T-cell (primary cell): Measurements from ENCODE around the gene LDB2. TPM values are rescaled to one million over a fixed set of nuclear protein-coding genes. Genes with fewer than 3 reads are reported as not detected.
"Not testable (repeated sequence)": the region's sequence is repeated elsewhere in the genome, so short reads cannot be mapped to it uniquely, and the experiment has no call there.

ENCODE experiments used
- ATAC-seq, 4 experiments: fragments of 200-7000 bp in 3 of 4; fragments of 150-1000 bp in 1 of 4; cut with Tn5 transposase; replicated peaks in 1 of 4; 1 replicate in 3 of 4; 2 replicates in 1 of 4; pipeline ENCODE4 v1.10.0; 2021; ENCODE audit warnings: moderate library complexity in 3 of 4, mild to moderate bottlenecking in 2 of 4, moderate number of reproducible peaks in 1 of 4
- CTCF ChIA-PET, 2 donors: fragments of 300-600 bp; sonication (Branson Sonifier 250); formaldehyde crosslinking; loops; one replicate each; lab custom pipeline; 2022; ENCODE audit warnings: antibody characterized with exemption in 2 of 2; lab: Charles Lee
- POLR2A ChIA-PET, 2 donors: fragments of 300-600 bp; sonication (Branson Sonifier 250); formaldehyde crosslinking; loops; one replicate each; lab custom pipeline; 2022; ENCODE audit warnings: antibody characterized with exemption in 2 of 2; lab: Charles Lee
- DNase-seq, 35 experiments: peaks; one replicate each; pipeline versions ENCODE4 v3.0.0 to v3.0.0-alpha.2; 2013 to 2023
- H3K27ac ChIP-seq: one replicate; pipeline ENCODE4 v1.5.1; 2013; ENCODE audit warnings: low read length
- H3K27me3 ChIP-seq, 2 experiments: replicated peaks in 1 of 2; 1 replicate in 1 of 2; 2 replicates in 1 of 2; pipeline versions ENCODE4 v1.6.1 to v1.7.0; 2013; ENCODE audit warnings: low read length in 1 of 2, mixed read lengths in 1 of 2; ENCODE audit not compliant: control insufficient read depth in 2 of 2, insufficient read depth in 2 of 2; ENCODE audit errors: extremely low read depth in 1 of 2
- H3K36me3 ChIP-seq, 2 donors: 1 replicate in 1 of 2; 2 replicates in 1 of 2; pipeline versions ENCODE4 v1.6.1 to v1.7.0; 2013; ENCODE audit warnings: low read length in 1 of 2; ENCODE audit not compliant: control insufficient read depth in 2 of 2, insufficient read depth in 1 of 2; ENCODE audit errors: extremely low read depth in 1 of 2
- H3K4me1 ChIP-seq, 2 experiments: 1 replicate in 1 of 2; 2 replicates in 1 of 2; pipeline versions ENCODE4 v1.6.1 to v1.7.0; 2013; ENCODE audit warnings: low read length in 2 of 2, mixed read lengths in 1 of 2; ENCODE audit not compliant: insufficient read depth in 2 of 2, control insufficient read depth in 1 of 2; ENCODE audit errors: extremely low read depth in 1 of 2
- H3K4me3 ChIP-seq, 2 donors: 1 replicate in 1 of 2; 2 replicates in 1 of 2; pipeline versions ENCODE4 v1.5.1 to v1.7.0; 2013; ENCODE audit warnings: mild to moderate bottlenecking in 2 of 2, low read length in 1 of 2, moderate library complexity in 1 of 2; ENCODE audit not compliant: control insufficient read depth in 1 of 2; ENCODE audit errors: extremely low read depth in 1 of 2
- H3K9me3 ChIP-seq: 2 replicates; pipeline ENCODE4 v1.7.0; 2013
- H3K27ac Mint-ChIP-seq, 2 donors: one replicate each; pipeline ENCODE4 v1.8.0; 2020 to 2021; ENCODE audit warnings: mild to moderate bottlenecking in 2 of 2, mixed read lengths in 2 of 2
- H3K27me3 Mint-ChIP-seq, 2 donors: one replicate each; pipeline ENCODE4 v1.8.0; 2021 to 2022; ENCODE audit warnings: mixed read lengths in 2 of 2
- H3K36me3 Mint-ChIP-seq: one replicate; pipeline ENCODE4 v1.8.0; 2021; ENCODE audit warnings: mixed read lengths
- H3K4me1 Mint-ChIP-seq, 3 donors: one replicate each; pipeline ENCODE4 v1.8.0; 2020 to 2022; ENCODE audit warnings: mixed read lengths in 3 of 3, mild to moderate bottlenecking in 1 of 3
- H3K4me3 Mint-ChIP-seq, 3 donors: one replicate each; pipeline ENCODE4 v1.8.0; 2020 to 2022; ENCODE audit warnings: mild to moderate bottlenecking in 3 of 3, mixed read lengths in 3 of 3, moderate library complexity in 3 of 3
- H3K9me3 Mint-ChIP-seq, 3 donors: one replicate each; pipeline ENCODE4 v1.8.0; 2020 to 2022; ENCODE audit warnings: mixed read lengths in 3 of 3
- WGBS: methylation state at CpG from one replicate; pipeline ENCODE4 v1.1.5; 2013; ENCODE audit warnings: missing lambda C conversion rate; ENCODE audit not compliant: insufficient coverage; 5-methylcytosine and 5-hydroxymethylcytosine counted together
- total RNA-seq, 35 experiments: library from RNA in 6 of 35; stranded (reverse) in 6 of 35; fragments of 120-200 nt in 1 of 35; gene quantifications; one replicate each; pipeline versions ENCODE4 v1.2.1 to v1.2.4 and lab custom pipeline; 2013 to 2026

The LDB2 gene
- total RNA-seq, 5 donors from 2014 or later (not counting 1 experiment from before 2014, with no cell fraction given): 0.15 to 0.82 (median 0.39) TPM; not detected in 2

DNA sequence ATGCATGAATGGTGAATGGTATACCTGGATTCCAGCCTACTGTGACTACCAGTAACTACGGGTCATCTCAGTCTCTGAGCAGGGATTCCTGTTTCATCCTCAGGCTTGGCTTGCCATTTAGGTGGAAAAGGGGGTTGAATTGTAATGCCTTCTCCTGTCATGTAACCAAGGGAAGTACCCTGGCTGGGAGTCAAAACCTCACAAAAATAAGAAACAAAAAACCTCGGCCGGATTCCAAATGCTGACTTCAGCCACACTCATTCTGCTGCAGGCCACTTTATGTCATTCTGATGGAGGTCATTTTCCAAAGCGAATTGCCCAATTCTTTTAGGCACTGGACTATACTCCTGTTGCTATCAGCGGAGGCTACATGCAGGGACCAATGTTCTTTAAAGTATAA is 324.7 kb downstream of the LDB2 start:
- ChIA-PET POLR2A (no interaction called here), CTCF (no interaction called here)
- Mint-ChIP-seq H3K27me3 (no peaks in the 10 kb centered on the region), H3K9me3 (peaks cover 0 to 6% (median 4%) of the 10 kb centered on the region in 3 donors), H3K36me3 (no peaks in the 10 kb centered on the region), H3K27ac (no peak overlapping the region), H3K4me3 (no peak overlapping the region), H3K4me1 (no peaks in the 10 kb centered on the region)
- Histone ChIP-seq H3K27ac (no peak overlapping the region), H3K4me1 (no peaks in the 10 kb centered on the region), H3K27me3 (no peaks in the 10 kb centered on the region), H3K9me3 (no peaks in the 10 kb centered on the region), H3K4me3 (no peak overlapping the region), H3K36me3 (no peaks in the 10 kb centered on the region)
- no peak for DNase-seq
- ATAC-seq: no peak
- 78% methylated on average over 2 of the region's 5 CpGs for WGBS

- Histone ChIP-seq H3K27me3 (no peaks in the 10 kb centered on the region), H3K4me1 (no peaks in the 10 kb centered on the region), H3K36me3 (no peaks in the 10 kb centered on the region), H3K9me3 (no peaks in the 10 kb centered on the region), H3K27ac (no peak overlapping the region), H3K4me3 (no peak overlapping the region)
- CTCF ChIA-PET: no interaction called here
- no peak overlapping the region for H3K4me3 Mint-ChIP-seq
- POLR2A ChIA-PET: no interaction called here
- no peaks in the 10 kb centered on the region for H3K27me3 Mint-ChIP-seq
- H3K36me3 Mint-ChIP-seq: no peaks in the 10 kb centered on the region
- 86% methylated on average over 3 of the region's 4 CpGs for WGBS
- peaks cover 0 to 6% (median 4%) of the 10 kb centered on the region in 3 donors for H3K9me3 Mint-ChIP-seq
- H3K27ac Mint-ChIP-seq: no peak overlapping the region
- DNase-seq: no peak
- no peak for ATAC-seq
- no peaks in the 10 kb centered on the region for H3K4me1 Mint-ChIP-seq
Observed at GRCh38 chr4:16573206-16573605, 325.2 kb downstream of the LDB2 start.

- Mint-ChIP-seq H3K4me3 (no peak overlapping the region), H3K36me3 (no peaks in the 10 kb centered on the region), H3K27me3 (no peaks in the 10 kb centered on the region), H3K9me3 (peaks cover 0 to 6% (median 4%) of the 10 kb centered on the region in 3 donors), H3K27ac (no peak overlapping the region), H3K4me1 (no peaks in the 10 kb centered on the region)
- WGBS: 82% methylated on average over 2 of the region's 4 CpGs
- H3K9me3 ChIP-seq: no peaks in the 10 kb centered on the region
- no peak overlapping the region for H3K4me3 ChIP-seq
- CTCF ChIA-PET: no interaction called here
- no peaks in the 10 kb centered on the region for H3K4me1 ChIP-seq
- H3K27me3 ChIP-seq: no peaks in the 10 kb centered on the region
- DNase-seq (no peak), ATAC-seq (no peak)
- no peaks in the 10 kb centered on the region for H3K36me3 ChIP-seq
- POLR2A ChIA-PET: no interaction called here
- no peak overlapping the region for H3K27ac ChIP-seq
Observed at GRCh38 chr4:16572631-16573030, 325.8 kb downstream of the LDB2 start.

DNA sequence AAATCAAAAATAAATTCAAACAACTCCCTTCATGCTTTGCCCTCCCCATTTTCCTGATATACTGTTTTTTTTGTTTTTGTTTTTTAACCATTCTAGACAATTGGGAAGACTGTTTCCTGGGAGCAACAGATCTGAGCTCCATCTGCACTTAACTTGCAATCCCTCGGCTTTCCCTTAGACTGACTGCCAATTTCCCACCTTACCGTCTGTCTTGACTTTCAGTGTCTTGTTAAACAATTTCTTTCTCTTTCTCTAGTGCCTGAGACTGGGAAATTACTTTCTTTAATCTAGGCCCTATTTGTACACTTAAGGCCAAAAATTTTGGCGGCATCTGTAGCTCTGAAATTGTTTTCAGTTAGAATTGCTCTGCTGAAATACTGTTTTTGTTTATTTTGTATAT is 326.3 kb downstream of the LDB2 start:
- Histone ChIP-seq H3K9me3 (no peaks in the 10 kb centered on the region), H3K4me1 (no peaks in the 10 kb centered on the region), H3K4me3 (no peak overlapping the region), H3K27ac (no peak overlapping the region), H3K36me3 (no peaks in the 10 kb centered on the region), H3K27me3 (no peaks in the 10 kb centered on the region)
- DNase-seq (no peak), ATAC-seq (no peak)
- Mint-ChIP-seq H3K27ac (no peak overlapping the region), H3K4me1 (no peaks in the 10 kb centered on the region), H3K36me3 (no peaks in the 10 kb centered on the region), H3K27me3 (no peaks in the 10 kb centered on the region), H3K4me3 (no peak overlapping the region), H3K9me3 (peaks cover 0 to 6% (median 4%) of the 10 kb centered on the region in 3 donors)
- 81% methylated on average over 2 of the region's 3 CpGs for WGBS
- ChIA-PET CTCF (no interaction called here), POLR2A (no interaction called here)

DNA sequence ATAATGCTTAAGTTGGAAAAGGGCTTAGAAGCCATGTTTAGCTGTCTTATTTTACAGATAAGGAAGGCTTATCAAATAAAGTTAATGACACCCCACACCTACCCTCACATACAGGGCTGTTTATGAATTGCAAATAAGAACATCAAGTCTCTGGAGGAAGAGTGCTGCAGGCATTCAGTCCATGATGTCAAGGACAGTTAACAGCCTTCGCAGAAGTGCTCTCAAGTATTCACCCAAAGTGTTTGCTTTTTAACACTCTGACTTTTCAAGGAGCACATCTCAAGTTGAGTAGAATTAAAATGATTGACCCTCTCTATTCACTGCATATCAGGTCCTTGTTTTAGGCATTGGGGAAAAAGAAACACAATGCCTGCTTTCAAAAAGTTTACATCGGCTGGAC is 328.7 kb downstream of the LDB2 start:
- Mint-ChIP-seq H3K27ac (no peak overlapping the region), H3K9me3 (peaks cover 0 to 6% (median 4%) of the 10 kb centered on the region in 3 donors), H3K4me1 (no peaks in the 10 kb centered on the region), H3K4me3 (no peak overlapping the region), H3K36me3 (no peaks in the 10 kb centered on the region), H3K27me3 (no peaks in the 10 kb centered on the region)
- no peaks in the 10 kb centered on the region for H3K4me1 ChIP-seq
- DNase-seq (no peak), ATAC-seq (no peak)
- WGBS: no CpG with 5 or more reads among the region's 2 CpGs
- no peaks in the 10 kb centered on the region for H3K9me3 ChIP-seq
- H3K4me3 ChIP-seq: no peak overlapping the region
- CTCF ChIA-PET: no interaction called here
- POLR2A ChIA-PET: no interaction called here
- H3K27ac ChIP-seq: no peak overlapping the region
- no peaks in the 10 kb centered on the region for H3K36me3 ChIP-seq
- H3K27me3 ChIP-seq: no peaks in the 10 kb centered on the region

DNA sequence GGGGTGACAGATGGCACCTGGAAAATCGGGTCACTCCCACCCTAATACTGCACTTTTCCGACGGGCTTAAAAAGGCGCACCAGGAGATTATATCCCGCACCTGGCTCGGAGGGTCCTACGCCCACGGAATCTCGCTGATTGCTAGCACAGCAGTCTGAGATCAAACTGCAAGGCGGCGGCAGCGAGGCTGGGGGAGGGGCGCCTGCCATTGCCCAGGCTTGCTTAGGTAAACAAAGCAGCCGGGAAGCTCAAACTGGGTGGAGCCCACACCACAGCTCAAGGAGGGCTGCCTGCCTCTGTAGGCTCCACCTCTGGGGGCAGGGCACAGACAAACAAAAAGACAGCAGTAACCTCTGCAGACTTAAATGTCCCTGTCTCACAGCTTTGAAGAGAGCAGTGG is 341.1 kb downstream of the LDB2 start:
- H3K9me3 ChIP-seq, H3K27me3 ChIP-seq, DNase-seq, POLR2A ChIA-PET, H3K4me3 ChIP-seq, H3K36me3 Mint-ChIP-seq, H3K27ac Mint-ChIP-seq, H3K4me1 Mint-ChIP-seq, CTCF ChIA-PET, H3K27ac ChIP-seq, H3K4me1 ChIP-seq, H3K27me3 Mint-ChIP-seq, H3K4me3 Mint-ChIP-seq, ATAC-seq, H3K36me3 ChIP-seq: not testable (repeated sequence)
- 61% methylated on average over 5 of the region's 14 CpGs for WGBS
- peaks cover 0 to 17% (median 11%) of the 10 kb centered on the region in 3 donors for H3K9me3 Mint-ChIP-seq

GRCh38 chr4:16555156-16555555 is 343.3 kb downstream of the LDB2 start:
- Mint-ChIP-seq H3K36me3 (no peaks in the 10 kb centered on the region), H3K27me3 (peaks cover 0 to 2% of the 10 kb centered on the region in 2 donors), H3K4me1 (no peaks in the 10 kb centered on the region), H3K4me3 (no peak overlapping the region), H3K9me3 (peaks cover 2 to 15% (median 11%) of the 10 kb centered on the region in 3 donors), H3K27ac (no peak overlapping the region)
- Histone ChIP-seq H3K4me3 (no peak overlapping the region), H3K4me1 (no peaks in the 10 kb centered on the region), H3K27me3 (no peaks in the 10 kb centered on the region), H3K27ac (no peak overlapping the region), H3K9me3 (no peaks in the 10 kb centered on the region), H3K36me3 (no peaks in the 10 kb centered on the region)
- ChIA-PET CTCF (interaction anchor here in 1 of 2 donors (0.6 kb wide), 1 partner anchor 503 kb away, joined by 3 read pairs; no protein-coding TSS in a partner anchor), POLR2A (no interaction called here)
- DNase-seq: no peak
- no peak for ATAC-seq
- 100% methylated on average over 1 of the region's 4 CpGs for WGBS
